ENCODE measurements around the gene LMOD1.
"Not testable (repeated sequence)": the region's sequence is repeated elsewhere in the genome, so short reads cannot be mapped to it uniquely, and the experiment has no call there.

The LMOD1 gene

DNA sequence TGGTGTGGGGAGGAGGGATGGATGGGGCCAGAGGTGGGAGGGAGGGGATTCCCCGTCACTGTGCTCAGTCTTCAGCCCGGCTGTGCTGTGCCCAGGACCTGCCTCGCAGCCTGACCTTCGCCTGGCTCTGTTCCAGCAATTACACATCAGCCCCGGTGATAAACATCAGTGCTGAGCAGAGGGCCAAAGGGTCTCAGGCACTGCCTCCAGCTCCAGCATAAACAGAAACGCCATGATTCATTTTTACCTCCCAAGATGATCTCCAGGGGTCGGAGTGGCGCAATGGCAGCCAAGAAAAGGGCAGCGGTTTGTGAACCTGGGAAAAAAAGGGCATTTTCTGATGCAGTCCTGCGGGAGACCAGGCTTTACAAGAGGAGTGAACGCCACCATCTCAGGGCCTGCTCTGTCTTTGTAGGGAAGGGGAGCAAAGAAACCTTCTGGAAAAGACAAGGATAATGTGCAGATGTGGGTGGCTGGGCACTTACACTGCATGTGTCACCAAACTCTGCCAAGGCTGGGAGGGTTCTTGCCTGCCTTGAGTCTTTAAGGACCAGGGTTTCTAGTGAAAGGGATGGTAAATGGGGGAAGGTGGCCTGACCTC lies 29.6 kb downstream of the LMOD1 start:
- DNase-seq (ENCODE audit: low read depth in 2 of 2) = peak; percentile 47 to 48

DNA sequence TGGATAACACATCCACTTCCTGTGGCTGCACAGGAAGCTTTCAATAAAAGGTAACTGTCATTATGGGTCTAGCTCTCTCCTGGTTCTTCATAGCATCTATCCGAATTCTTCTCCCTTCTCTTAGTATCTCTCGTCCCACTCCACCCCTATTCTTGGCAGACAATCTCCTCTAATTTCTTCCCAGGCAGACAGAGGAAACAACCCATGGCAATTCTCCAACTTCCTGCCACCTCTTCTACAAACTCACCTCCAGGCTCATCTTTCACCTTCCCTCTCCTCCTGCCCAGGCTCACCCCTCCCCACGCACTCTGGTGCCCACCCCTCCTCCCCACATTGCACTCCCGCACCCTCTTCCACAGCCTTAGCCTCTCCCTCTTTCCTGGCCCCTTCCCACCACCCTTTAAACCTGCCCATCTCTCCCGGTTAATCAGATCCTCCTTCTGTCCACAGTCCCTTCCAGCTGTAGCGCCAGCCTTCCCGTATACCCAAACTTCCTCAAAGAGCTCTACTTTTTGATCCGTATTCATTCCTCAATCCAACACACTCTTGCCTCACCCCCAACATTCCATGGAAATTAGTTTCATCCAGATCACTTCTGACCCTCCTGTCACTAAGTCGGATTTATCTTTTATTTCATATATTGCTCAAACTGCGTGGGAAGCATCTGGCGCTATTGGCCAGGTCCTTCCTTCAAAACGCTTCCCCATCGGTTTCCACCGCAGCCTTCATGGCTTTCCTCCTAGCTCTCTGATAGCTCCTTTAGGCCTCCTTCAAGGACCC lies 31.7 kb downstream of the LMOD1 start:
- DNase-seq (ENCODE audit: low read depth in 2 of 2) = peak; percentile 56 to 57

DNA sequence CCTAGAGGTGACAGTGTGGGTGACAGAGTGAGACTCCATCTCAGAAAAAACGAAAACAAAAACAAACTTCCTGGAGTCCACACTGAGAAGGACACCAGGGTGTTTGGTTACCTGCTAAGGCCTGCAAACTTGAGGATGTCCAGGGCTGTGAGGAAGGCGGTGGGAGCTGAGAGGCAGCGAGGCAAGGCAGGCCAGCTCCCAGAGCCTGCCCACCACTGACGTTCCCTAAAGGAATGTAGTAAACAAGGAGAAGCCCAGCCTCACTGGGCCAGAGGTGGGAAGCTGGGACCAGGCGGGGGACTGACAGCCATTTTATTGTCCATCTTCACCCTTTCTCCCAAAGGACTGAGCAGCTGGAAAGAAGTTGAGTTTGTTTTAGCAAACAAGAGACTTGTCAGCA lies 33.5 kb downstream of the LMOD1 start:
- DNase-seq (ENCODE audit: low read depth in 2 of 2) = no peak

DNA sequence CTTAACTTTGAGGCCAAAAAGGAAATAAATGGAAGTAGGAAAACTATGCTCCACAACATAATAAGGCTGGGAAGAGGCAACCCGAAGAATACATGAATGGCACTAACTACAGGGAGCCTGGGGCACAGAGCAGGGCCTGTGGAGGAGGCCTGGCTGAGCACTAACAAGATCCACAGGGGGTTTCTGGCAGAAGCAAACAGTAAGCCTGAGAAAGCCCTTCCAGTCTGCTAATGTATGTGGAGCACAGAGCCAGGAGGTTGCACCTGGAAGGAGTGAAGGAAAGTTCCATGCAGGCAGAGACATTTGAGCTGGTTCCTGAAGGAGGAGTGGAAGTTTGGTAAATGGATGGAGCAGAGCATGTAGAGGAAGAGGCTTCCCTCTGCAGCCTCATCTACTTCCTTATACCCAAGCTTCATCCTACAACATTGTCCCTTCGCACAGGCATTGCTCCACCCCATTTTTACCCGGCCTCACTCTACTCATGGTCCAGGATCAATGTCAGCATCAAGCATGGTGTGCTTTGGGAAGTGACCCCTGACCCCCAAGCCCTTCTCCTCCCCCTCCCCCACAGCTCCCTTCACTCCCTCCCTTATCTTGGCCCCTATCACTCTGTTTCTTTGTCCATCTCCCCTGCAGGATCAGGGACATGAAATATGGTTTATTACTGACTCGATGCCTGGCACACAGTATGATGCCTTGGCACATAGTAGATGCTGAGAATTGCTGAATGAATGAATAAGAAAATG lies 34.3 kb downstream of the LMOD1 start:
- no peak for DNase-seq (ENCODE audit: low read depth in 2 of 2)

DNA sequence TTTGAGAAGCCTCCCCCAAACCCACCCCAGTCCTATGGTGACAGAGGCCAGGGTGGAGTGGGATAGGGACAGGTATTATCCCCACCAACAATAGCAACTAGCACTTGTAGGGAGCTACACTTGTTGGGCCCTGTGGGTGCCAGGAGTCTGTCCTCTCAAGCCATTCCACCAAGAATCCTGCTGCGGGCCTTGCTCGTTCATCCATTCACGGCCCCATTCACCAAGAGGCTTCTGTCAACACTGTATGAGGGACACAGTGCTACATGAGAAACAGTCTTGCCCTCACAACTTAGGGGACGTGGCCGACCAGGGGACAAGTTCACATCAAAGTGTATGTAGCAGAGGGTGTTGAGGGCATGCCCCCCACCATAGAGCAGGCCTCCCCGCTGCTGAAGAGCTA lies 38.7 kb downstream of the LMOD1 start:
- DNase-seq (ENCODE audit: low read depth in 2 of 2) = no peak

DNA sequence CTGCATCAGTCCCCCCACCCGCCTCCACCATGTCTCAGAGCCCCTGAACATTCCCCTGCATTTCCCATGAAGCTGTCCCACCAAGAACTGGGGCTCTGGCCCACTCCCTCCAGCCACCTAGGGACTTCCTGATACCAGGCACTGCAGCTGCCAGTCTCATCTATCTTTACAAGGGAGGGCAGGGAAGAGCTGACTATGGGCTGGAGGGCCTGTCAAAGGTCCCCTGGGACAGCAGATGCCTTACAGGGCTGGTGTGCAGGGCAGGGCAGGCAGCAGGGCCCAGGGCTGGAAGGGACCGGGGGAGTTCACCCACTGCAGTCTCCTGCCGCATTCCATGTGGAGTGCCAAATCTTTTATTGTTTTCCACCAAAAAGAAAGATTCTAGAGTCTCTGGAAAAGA lies 40.0 kb downstream of the LMOD1 start:
- no peak for DNase-seq (ENCODE audit: low read depth in 2 of 2)

DNA sequence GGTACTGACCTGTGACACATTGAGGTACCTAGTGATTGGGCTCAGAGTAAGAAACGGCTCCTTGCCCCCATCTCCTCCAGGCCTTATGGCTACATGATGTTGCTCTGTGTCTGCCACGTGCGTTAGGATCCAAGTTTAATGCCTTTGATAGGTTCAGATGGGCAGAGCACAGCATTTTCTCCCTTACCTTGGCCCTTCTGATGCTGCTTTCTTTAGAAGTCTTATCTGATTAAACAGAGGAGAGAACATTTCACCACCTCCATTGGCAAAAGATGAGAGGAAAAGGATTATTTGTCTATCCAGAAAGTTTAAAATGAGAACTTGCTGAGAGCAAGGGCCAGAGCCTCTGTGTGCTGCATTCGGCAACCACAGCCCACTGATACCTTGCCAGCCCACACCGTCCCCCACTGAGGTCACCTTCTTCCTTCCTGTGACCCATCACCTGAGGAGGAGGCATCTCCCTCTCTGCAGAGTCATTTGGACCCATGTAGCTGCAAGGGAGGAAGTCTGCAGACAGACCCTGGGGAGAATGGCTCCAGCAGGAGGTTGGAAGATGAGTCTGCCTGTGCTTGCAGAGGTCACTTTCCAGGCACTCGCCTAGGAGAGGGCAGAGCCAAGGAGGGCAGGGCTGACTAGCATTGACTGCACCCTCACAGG lies 41.0 kb downstream of the LMOD1 start:
- DNase-seq (ENCODE audit: low read depth in 2 of 2) = no peak

DNA sequence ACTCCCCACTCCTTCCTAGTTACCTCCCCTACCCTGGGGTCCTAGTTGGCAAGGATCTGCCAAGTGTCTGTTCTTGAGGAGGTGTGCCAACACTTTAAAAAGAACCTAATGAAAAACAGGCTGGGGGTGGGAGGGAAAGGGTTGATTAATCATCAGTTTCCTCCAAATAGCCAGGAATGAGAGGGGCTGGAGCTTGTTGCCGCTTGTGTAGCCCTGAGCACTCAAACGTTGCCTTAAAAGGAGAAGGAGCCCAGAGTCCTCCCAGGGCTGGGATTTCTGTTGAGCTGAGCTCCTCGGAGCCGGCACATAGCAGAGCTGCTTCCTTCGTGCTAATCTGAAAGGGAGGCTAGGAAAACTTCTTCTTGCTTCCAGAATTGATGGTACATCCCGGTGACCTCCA lies 41.8 kb downstream of the LMOD1 start:
- DNase-seq (ENCODE audit: low read depth in 2 of 2) = peak; percentile 98

DNA sequence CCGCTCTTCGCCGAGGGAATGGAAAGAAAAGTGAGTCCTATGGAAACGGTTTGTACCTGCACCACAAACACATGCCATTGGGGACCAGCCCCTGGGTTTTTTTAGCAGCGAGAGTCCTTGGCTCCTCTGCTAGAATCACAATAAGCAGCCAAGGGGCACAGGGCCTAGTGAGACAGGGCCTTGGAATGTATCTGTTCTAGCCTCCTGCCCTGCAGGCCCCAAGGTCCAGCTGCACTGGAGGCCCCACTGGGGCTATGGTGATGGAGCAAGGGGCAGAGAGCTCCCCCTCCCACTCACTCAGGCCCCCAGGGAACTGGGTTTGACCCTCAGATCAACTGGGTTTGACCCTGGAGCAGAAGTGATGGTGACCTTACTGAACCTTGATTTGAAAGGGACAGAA lies 43.2 kb downstream of the LMOD1 start:
- DNase-seq (ENCODE audit: low read depth in 2 of 2) = no peak

DNA sequence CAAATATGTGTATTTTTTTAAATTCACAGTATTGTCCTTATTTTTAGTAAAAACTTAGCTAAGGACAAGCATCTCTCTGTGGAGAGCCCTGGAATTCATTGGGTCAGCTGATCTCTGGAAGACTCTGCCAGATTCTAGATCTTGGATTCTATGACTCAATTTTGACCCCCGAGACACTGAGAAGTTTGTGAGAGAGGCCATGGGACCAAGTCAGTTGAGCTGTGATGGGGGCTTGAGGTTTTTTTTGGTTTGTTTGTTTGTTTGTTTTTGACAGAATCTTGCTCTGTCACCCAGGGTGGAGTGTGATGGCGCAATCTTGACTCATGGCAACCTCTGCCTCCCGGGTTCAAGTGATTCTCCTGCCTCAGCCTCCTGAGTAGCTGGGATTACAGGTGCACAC lies 44.1 kb downstream of the LMOD1 start:
- DNase-seq (ENCODE audit: low read depth in 2 of 2) = no peak

DNA sequence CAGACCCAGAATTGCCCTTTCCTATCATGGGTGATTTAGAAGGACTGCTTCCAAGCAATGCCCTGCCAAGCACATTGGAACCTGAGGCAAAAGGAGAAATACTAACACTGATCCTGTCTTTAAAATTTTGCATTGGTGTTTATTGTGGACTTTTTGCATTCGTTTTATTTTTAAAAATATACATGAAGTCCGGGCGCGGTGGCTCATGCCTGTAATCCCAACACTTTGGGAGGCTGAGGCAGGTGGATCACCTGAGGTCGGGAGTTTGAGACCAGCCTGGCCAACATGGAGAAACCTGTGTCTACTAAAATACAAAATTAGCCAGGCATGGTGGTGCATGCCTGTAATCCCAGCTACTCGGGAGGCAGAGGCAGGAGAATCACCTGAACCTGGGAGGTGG lies 45.3 kb downstream of the LMOD1 start:
- DNase-seq (ENCODE audit: low read depth in 2 of 2) = not testable (repeated sequence)

DNA sequence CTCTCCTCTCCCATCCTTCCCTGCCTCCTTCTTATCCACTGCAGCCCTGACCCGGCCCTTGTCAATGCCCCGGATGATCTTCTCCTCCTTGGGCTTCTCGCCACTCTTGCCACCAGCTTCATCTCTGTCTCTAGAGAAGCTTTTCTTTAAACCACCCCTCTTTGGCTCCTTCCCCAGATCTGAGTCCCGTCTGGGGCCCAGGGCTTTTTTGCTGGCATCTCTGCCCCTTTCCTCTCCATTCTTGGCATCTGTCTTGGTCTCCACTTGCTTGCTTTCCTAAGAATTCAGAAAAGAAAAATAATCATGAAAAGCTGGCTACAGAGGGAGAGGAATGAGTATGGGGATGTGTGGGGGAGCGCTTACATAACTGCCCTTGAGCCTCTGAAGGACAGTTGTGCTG lies 45.9 kb downstream of the LMOD1 start:
- no peak for DNase-seq (ENCODE audit: low read depth in 2 of 2)

DNA sequence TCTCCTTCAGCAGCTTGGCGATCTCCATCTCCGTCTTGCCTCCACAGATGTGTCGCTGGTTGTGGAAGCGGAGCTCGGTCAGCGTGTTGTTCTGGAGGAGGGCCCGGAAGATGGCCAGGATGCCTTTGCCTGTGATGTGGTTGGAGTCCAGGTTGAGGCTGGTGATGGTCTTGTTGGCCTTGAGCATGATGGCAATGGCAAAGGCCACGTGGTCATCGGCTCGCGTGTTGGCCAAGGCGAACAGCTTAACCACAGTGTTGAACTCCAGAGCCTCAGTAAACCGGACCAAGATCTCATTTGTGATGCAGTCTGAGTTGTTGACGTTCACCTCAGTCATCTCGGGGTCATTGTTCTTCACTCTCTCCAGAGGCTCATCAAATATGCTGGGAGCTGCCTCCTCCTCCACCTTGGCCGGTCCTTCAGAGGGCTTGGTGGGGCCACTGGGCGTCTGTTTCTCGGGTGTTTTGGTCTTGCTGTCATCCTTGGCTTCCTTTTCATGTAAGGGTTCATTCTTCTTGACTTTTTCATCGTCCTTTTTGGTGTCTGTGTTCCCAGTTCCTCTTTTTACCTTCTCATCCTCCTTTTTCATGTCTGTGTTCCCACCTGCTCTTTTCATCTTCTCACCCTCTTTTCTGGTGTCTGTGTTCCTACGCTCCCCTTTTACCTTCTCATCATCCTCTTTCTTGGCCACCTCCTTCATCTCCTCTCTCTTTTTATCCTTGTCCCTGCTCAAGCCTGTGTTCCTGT lies 46.5 kb downstream of the LMOD1 start:
- no peak for DNase-seq (ENCODE audit: low read depth in 2 of 2)

DNA sequence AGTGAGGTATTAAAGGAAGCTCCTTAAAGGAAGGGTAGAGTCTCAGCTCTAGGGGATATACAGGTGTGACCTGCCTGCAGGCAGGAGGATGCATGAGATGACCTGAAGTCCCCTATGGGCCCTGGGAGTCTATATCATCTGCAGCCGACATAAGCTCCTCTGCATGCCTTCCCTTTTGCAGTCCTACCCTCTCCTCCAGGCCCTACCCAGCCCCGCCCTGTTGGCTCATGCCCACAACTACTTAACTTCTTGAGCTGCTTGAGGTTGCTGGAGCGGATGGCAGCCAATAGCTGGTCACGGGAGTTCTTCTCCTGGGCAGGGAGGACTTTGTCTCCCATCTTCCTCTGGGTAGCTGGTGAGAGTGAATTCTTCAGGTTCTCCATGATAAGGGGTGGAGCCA lies 47.4 kb downstream of the LMOD1 start:
- DNase-seq (ENCODE audit: low read depth in 2 of 2) = no peak

DNA sequence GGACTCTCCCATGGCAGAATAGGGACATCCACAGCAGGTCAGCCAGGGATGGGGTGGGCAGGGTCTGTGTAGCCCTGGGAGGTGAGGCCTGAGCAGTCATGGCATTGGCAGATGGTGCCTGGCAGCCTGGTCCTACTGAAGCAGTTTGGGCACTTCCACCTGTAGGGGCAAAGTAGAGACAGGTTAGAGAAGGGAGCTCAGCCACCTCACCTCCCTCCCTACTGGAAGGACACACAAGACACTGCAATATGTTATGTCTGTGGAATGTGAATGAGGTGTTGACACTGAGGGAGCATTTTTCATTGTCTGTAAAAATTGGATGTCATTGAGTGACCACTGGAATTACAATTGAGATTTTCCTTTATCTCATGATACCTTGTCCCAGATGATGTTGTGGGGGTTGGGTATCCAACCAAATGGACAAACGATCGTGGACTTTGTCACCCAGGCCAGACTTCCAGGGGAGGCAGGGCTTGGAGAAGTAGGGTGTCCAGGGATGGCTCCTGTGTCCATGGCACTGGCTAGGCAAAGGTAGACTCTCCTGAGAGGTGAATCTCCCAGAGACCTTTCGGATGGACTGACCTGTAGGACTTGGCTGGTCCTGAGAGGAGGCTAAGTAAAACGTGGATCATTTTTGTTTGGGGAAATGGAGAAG lies 48.0 kb downstream of the LMOD1 start:
- DNase-seq (ENCODE audit: low read depth in 2 of 2) = no peak

DNA sequence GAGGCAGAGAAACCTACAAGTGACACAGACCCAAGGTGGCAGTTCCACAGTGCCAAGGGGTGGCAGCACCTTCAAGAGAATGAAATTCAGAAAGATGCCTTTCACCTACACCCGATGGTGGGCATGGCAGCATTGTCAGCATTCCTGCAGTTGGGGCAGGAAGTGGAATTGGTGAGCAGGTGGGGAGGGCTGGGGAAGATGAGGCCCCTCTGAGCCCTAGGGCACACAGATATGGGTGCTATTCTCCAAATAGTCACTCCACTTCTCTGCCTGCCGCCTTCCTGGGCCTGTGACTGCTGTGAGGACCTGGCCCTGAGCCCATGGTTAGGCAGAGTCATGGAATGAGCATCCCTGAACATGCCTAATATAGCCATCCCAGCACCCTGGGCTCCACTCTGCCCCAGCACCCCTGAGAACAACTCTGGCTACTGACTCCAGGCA lies 49.4 kb downstream of the LMOD1 start:
- DNase-seq (ENCODE audit: low read depth in 2 of 2) = peak; percentile 45 to 57

DNA sequence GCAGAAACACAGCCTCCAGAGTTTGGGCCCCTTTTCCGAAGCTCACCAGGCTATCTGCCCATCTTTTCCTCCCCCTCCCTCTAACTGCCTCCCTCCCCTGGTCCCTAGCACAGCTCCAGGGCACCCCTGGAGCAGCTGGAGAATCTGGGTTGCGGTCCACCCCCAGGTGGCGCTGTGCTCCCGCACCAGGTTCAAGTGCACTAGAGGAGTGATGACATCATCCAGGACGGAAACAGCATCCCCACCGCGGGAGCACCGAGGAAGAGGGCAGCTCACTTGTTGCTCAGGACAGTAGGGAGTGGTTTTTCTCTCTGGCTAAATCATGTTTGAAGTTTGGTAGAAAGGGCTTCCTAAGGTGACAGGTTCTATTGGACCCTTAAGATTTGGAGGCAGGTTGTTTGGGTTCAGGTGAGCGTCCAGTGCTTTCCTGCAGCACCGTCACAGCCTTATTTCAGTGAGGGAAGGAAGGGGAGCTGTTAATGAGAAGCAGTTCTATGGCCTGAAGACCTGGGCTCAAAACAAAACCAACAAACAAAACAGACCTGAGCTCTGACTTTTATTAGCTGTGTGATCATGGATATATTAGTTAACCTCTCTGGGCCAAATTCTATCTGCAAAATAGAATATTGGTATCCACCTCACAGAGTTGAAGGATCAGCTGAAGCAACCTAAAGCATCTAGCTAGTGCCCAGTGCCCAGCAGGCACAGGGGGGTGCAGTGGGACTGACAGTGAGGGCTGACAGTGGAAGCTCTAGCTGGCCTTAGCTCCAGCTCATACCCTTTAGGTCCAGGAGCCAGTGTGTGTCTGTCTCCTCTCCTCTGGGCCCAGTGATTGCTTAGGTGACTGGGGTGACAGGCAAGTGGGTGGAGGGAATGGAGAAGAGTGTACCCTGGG lies 50.2 kb downstream of the LMOD1 start:
- DNase-seq (ENCODE audit: low read depth in 2 of 2) = peak; percentile 76

DNA sequence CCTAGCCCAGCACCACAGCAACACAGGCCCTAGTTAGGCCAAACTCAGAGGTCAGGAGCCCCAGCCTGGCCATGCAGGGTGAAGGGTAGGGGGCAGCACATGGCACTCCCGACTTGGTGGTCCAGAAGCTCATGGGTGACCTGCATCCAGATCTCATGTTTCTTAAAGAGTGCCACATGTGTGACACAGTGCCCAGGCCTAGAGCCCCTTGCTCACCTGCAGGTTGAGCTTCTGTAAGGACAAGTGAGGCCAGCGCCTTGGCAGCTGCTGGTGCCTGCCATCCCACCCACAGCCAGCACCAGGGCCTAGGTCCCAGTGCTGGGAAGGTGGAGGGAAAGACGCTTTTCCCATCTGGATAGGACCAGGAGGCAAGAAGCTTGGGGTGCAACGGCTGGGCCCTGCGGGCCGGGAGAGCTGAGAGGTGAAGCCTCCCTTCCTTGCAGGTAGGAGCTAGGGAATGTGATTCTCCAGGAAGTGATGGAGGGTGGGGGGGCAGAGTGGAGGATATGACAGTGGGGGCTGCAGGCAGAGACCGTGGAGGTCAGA lies 51.2 kb downstream of the LMOD1 start:
- no peak for DNase-seq (ENCODE audit: low read depth in 2 of 2)

DNA sequence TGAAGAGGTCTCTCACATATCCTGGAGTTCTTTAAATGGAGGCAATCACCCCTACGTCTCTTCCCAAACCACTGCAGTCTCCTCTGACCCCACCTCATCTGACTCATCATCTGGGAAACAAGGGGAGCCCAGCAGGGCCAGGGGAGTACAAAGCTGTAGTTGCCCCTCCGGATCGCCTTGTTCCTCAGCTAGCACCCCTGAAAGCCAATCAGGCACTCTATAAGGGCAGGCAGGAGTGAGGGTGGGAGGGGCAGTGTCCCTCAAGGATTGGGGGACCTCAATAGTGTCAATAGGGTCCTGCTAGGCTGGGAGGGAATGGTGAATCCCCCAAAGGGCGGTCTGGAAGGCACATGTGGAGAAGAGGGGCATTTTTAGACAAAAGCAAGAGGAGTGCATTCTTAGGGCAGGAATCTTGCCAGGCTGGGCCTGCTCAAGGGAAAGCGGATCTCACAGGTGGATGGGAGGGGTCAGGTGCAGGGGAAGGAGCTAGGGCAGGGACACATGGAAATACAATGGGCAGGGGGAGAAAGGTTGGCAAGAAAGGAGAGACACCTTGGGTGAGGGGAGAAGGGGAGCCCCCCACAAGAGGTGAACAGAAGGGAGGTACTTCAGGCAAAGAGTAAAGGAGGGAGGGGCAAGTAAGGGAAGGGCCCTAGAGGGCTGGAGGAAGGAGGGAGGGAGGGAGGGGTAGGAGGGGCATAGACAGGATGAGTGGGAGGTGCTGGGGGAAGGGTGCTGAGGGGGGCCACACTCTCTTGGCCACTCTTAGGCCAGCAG lies 51.8 kb downstream of the LMOD1 start:
- no peak for DNase-seq (ENCODE audit: low read depth in 2 of 2)

Measured in fibroblast of skin of left quadriceps (primary cell).